Measurements from ENCODE around the gene TRPM4.

TRPM4 gene

DNA sequence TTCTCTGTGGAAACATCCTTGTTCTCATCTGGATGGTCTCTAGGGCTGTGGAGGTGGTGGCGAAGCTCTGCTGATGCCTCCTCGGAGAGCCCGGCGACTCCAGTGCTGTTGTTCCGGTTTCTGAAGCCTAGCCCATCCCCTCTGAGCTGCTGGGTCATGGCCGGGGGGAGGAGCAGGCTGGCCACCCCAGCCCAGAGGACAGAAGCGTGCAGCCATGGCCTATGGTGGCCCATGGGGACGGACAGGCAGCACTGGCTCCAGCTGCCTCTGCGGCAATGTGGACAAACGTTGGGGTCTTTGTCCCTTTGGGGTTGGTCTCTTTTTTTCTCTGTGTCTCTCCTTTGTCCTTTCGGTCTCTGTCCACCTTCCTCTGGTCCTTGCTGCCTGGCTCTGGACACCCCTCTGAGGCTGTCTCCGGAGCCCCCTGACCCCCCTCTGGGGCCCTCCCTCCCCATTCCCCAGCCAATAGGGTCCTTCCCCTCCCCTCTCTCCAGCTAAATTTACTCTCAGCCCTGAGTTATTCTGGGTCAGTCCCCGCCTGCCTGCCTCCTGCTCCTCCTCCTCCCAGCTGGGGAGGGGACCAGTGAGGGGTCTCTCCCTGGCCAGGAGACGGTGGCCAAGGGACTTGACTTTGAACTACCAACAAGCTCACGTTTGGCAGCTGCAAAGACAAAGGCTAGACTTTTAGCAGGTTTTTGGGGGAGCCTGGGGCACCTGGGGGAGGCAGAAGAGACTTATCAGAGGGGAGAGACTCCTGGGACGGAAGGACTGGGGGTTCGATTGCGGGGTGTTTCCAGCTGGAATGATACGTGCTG, 2.4 kb upstream of the TRPM4 start, which contains the start of gene HRC:
Gene HRC (minus strand): TSS at position 392 of the 815 bp plus-strand sequence. CDS start 159 bp downstream, at position 233.
- no peak for DNase-seq (ENCODE audit: insufficient read length, low spot score)
- no peak for FAIRE-seq
- TF ChIP-seq, protein P1, sequence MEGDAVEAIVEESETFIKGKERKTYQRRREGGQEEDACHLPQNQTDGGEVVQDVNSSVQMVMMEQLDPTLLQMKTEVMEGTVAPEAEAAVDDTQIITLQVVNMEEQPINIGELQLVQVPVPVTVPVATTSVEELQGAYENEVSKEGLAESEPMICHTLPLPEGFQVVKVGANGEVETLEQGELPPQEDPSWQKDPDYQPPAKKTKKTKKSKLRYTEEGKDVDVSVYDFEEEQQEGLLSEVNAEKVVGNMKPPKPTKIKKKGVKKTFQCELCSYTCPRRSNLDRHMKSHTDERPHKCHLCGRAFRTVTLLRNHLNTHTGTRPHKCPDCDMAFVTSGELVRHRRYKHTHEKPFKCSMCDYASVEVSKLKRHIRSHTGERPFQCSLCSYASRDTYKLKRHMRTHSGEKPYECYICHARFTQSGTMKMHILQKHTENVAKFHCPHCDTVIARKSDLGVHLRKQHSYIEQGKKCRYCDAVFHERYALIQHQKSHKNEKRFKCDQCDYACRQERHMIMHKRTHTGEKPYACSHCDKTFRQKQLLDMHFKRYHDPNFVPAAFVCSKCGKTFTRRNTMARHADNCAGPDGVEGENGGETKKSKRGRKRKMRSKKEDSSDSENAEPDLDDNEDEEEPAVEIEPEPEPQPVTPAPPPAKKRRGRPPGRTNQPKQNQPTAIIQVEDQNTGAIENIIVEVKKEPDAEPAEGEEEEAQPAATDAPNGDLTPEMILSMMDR (IDR thresholded peaks at IDR 0.05; ENCODE audit: insufficient read depth, missing control alignments), result no peak

DNA sequence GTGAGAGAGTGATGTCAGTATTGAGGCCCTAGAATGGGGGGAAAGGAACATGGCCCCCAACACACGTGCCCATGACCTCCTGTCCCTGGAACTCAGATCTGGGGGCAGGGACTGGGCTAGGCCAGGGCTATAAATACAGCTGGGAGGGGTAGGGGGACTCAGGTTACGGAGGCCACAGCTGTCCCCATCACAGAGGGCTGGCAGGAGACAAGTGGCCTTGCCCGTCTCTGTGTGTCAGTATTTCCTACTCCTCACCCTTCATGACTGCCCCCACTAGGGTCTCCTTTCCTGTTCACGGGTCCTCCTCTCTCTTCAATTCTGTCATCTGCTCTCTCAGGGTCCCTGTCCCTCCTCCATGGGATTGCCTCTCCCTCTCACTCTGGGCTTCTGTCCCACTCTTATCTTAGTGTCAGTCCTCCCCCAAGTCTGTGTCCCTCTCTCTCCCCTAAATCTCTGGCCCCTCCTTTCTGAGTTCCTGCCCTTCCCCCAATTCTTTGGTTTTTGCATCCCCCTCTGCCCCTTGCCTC, 1.7 kb upstream of the TRPM4 start:
- DNase-seq (ENCODE audit: insufficient read length, low spot score), result no peak
- no peak for FAIRE-seq
- TF ChIP-seq, protein P1 (IDR thresholded peaks at IDR 0.05; ENCODE audit: insufficient read depth, missing control alignments), result no peak

DNA sequence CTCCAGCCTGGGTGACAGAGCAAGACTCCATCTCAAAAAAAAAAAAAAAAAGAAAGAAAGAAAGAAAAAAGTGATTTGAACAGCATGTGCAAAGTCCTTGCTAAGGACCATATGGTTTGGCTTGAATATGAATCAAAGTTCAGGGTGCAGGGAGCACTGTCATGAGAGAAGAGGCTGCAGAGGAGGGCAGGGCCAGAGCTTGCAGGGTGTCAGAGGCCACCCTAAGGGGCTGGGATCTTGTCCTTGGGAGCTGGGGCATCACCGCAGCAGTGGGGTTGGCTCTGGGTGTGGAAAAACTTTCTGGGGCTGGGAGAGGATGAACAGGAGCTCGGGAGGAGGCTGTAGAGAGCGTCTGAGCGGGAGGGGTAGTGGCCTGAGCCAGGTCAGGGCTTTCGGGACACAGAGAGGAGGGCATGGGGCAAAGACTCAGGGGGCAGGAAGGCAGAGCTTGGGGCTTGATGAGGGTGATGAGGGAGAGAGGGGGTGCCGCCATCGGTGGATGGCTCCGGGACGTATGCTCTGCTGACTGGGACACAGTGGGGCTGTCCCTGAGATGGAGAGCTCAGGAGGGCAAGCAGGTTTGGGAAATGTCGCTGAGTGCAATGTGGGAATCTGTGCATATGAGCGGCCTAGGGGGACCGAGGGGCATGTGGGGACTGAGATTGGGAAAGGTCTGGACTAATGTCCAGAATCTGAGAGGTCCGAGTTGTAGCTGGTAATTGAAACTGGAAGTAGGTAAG, 3.0 kb downstream of the TRPM4 start:
- FAIRE-seq, result no peak
- TF ChIP-seq, protein P1 (IDR thresholded peaks at IDR 0.05; ENCODE audit: insufficient read depth, missing control alignments), result no peak
- no peak for DNase-seq (ENCODE audit: insufficient read length, low spot score)

DNA sequence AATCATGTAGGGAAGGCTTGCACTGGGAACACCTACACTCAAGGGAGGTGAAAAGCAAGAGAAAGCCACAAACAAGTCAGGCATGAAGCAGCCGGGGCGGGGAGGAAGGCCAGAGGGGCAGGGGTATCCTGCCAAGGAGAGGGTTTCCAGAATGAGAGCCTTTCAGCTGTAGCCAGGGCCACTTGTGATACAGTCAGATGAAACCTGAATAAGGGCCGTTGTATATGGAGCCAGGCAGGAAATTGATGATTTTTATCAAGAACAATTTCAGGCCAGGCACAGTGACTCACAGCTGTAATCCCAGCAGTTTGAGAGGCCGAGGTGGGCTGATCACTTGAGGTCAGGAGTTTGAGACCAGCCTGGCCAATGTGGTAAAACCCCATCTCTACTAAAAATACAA, 4.4 kb downstream of the TRPM4 start:
- FAIRE-seq, result no peak
- TF ChIP-seq, protein P1 (IDR thresholded peaks at IDR 0.05; ENCODE audit: insufficient read depth, missing control alignments), result no peak
- DNase-seq (ENCODE audit: insufficient read length, low spot score), result no peak

DNA sequence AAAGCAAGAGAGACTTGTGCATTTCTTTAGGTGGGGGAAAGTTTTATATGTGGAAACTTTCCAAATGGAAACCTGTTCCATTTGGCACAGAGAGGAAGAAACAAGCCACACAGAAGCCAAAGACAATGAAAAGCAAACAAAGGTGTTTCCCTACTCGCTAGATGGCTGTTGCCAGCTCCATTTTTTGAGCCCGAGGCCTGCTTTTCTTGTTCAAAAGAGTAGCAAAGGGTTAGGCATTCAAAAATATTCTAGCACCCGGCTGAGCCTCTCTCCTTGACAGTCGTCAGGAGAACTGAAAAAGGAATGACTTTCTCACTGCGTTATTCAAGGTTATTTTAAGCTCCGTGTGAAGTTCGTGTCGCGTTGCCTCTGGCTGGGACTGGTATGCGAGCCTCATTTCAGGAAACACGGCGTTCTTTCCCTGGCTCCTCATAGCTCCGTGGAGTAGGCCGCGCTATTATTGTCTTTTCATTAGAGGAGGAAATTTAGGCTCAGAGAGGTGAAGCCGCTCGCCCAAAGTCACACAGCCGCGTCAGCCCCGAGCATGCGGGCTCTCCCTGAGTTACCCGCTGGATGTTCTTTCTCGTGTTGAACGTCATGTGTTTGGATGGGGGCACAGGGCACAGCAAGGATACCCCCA, 7.6 kb downstream of the TRPM4 start:
- TF ChIP-seq, protein P1 (IDR thresholded peaks at IDR 0.05; ENCODE audit: insufficient read depth, missing control alignments), result no peak
- DNase-seq (ENCODE audit: insufficient read length, low spot score) (no peak), FAIRE-seq (no peak)

DNA sequence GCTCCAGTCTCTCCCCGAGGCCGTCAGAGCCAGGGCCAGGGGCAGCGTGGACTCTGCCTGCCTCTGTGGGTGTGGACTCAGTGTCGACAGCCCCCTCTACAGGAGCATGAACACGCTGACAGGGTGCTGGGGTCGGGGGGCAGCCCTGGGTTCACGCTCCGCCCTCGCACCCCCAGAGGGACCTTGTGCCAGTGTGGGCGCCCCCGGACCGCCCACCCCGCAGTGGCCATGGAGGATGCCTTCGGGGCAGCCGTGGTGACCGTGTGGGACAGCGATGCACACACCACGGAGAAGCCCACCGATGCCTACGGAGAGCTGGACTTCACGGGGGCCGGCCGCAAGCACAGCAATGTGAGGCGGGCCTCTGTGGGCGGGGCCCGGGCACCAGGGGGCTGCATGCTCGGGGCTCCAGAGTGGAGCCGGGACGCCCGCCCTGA, 8.3 kb downstream of the TRPM4 start:
- TF ChIP-seq, protein P1 (IDR thresholded peaks at IDR 0.05; ENCODE audit: insufficient read depth, missing control alignments), result no peak
- no peak for DNase-seq (ENCODE audit: insufficient read length, low spot score)

More for the DNA sequence above, 8.3 kb downstream of the TRPM4 start:
- no peak for FAIRE-seq
